ENCODE results near the gene PSMC3IP. TPM values are rescaled to one million over a fixed set of nuclear protein-coding genes. Genes with fewer than 3 reads are reported as not detected.
"Not testable (repeated sequence)": the region's sequence is repeated elsewhere in the genome, so short reads cannot be mapped to it uniquely, and the experiment has no call there.

PSMC3IP gene
- total RNA-seq, 4 donors from 2014 or later = 2.3 to 4.0 (median 3.6) TPM

DNA sequence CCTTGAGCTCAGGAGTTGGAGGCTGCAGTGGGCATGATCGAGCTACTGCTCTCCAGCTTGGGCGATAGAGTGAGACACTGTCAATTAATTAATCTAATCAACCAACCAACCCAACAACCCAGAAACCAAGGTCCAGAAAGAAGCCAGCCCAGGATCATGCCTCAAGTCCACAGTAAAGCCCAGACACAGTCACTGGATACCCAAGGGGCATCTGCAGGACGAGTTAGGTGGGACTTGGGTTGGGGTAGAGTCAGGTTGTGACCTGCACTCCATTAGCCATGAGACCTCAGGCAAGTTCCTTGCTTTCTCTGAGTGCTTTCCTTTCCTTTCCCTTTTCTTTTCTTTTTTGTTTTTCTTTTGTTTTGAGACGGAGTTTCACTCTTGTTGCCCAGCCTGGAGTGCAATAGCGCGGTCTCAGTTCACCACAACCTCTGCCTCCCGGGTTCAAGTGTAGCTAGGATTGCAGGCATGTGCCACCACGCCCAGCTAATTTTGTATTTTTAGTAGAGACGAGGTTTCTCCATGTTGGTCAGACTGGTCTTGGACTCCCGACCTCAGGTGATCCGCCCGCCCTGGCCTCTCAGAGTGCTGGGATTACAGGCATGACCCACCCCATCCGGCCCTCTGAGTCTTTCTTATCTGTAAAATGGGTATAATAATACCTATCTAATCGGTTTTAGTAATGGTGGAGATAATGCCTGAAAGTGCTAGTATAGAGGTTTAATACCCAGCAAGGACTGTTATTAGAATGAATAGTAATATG is 28.4 kb downstream of the PSMC3IP start:
- Histone ChIP-seq H3K27ac (no peak overlapping the region), H3K9me3 (no peaks in the 10 kb centered on the region), H3K27me3 (no peaks in the 10 kb centered on the region), H3K4me3 (no peak overlapping the region), H3K36me3 (peaks cover 5% of the 10 kb centered on the region), H3K4me1 (peaks cover 39% of the 10 kb centered on the region)
- no peak for TF ChIP-seq EP300 (IDR thresholded peaks at IDR 0.05)
- TF ChIP-seq, protein P1, sequence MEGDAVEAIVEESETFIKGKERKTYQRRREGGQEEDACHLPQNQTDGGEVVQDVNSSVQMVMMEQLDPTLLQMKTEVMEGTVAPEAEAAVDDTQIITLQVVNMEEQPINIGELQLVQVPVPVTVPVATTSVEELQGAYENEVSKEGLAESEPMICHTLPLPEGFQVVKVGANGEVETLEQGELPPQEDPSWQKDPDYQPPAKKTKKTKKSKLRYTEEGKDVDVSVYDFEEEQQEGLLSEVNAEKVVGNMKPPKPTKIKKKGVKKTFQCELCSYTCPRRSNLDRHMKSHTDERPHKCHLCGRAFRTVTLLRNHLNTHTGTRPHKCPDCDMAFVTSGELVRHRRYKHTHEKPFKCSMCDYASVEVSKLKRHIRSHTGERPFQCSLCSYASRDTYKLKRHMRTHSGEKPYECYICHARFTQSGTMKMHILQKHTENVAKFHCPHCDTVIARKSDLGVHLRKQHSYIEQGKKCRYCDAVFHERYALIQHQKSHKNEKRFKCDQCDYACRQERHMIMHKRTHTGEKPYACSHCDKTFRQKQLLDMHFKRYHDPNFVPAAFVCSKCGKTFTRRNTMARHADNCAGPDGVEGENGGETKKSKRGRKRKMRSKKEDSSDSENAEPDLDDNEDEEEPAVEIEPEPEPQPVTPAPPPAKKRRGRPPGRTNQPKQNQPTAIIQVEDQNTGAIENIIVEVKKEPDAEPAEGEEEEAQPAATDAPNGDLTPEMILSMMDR (IDR thresholded peaks at IDR 0.05) = no peak
- TF ChIP-seq POLR2A (IDR thresholded peaks at IDR 0.05) = no peak
- no peak for TF ChIP-seq POLR2AphosphoS5 (IDR thresholded peaks at IDR 0.05)
- 78% methylated on average over 14 of the region's 14 CpGs for WGBS
- DNase-seq (ENCODE audit: low spot score in 2 of 2) = no peak

DNA sequence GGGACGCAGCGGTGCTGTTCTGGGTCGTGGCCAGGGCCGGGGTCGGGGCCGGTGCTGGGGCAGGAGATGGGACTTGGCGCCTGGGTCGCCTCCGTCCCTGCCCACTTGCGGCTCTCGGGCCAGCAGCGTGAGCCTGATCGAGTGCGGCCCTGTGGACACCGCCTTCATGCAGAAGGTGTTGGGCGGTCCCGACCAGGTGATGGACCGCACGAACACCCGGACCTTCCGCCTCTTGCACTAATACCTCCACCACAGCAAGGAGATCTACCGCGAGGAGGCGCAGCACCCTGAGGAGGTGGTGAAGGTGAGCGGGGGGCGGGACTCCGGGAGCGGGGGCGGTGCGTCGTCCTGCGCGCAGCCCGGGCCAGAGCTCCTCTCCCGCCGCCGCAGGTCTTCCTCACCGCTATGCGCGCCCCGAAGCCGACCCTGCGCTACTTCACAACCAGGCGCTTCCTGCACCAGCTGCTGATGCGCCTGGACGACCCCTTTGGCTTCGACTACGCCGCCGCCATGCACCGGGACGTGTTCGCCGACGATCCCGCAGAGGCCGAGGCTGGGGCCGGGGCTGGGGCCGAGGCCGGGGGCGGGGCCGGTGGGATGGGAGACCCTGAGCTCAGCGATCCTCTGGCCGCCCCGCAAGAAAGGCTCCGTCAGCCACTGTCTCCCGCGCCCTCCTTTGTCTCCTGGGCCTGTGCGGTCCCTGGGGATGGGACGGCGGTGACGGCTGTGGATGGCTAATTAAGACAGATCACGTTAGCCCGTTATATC is 29.3 kb downstream of the PSMC3IP start:
- no peak overlapping the region for H3K27ac ChIP-seq
- no peaks in the 10 kb centered on the region for H3K9me3 ChIP-seq
- peaks cover 14% of the 10 kb centered on the region for H3K36me3 ChIP-seq
- WGBS = 27% methylated on average over 22 of the region's 74 CpGs
- no peak for DNase-seq (ENCODE audit: low spot score in 2 of 2)
- peaks cover 30% of the 10 kb centered on the region for H3K4me1 ChIP-seq
- no peaks in the 10 kb centered on the region for H3K27me3 ChIP-seq
- TF ChIP-seq POLR2AphosphoS5 (IDR thresholded peaks at IDR 0.05) (no peak), EP300 (IDR thresholded peaks at IDR 0.05) (no peak), POLR2A (IDR thresholded peaks at IDR 0.05) (no peak)
- TF ChIP-seq, protein P1 (IDR thresholded peaks at IDR 0.05) = peak in 1 of 2 donors; percentile 43
- H3K4me3 ChIP-seq = peak overlapping the region; percentile 48

DNA sequence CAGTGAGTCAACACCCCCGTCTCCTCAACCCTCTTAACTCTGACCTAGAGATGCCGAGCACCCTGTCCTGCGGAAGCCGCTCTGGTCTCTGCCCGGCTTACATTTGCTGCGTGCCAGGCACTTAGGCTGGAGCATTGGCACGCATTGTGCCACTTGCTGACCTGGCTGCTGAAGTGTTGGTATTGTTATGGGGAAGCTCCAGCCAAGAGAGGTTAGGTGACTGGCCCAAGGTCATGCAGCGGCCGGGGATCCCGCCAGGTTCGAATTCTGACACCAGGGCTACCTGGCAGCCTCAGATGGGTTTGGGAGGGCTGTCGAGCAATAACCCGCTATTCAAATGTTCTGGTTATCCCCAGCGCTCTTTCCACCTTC is 29.8 kb downstream of the PSMC3IP start:
- no peaks in the 10 kb centered on the region for H3K27me3 ChIP-seq
- 90% methylated on average over 7 of the region's 14 CpGs for WGBS
- H3K36me3 ChIP-seq = peaks cover 20% of the 10 kb centered on the region
- no peak for DNase-seq (ENCODE audit: low spot score in 2 of 2)
- TF ChIP-seq EP300 (IDR thresholded peaks at IDR 0.05) (no peak), POLR2AphosphoS5 (IDR thresholded peaks at IDR 0.05) (no peak), POLR2A (IDR thresholded peaks at IDR 0.05) (no peak)
- TF ChIP-seq, protein P1 (IDR thresholded peaks at IDR 0.05) = no peak
- H3K4me3 ChIP-seq = peak overlapping the region; percentile 48
- H3K9me3 ChIP-seq = no peaks in the 10 kb centered on the region
- H3K27ac ChIP-seq = no peak overlapping the region
- peaks cover 26% of the 10 kb centered on the region for H3K4me1 ChIP-seq

DNA sequence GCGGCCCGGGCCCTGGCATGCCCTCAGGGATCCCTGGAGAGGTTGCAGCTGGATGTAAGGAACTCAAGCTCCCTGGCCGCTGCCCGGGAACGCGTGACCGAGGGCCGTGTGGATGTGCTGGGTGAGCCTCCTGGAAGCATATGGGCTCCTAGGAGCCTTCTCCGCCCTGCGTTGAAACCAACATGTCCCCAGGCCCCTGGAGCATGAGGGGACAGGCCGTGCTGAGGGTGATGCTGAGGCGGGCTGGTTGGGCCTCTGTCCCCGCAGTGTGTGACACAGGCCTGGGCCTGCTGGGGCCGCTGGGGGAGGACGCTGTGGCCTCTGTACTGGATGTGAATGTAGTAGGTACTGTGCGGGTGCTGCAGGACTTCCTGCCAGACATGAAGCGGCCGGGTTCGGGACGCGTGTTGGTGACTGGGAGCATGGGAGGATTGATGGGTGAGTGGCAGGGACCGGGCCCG is 30.5 kb downstream of the PSMC3IP start:
- H3K27ac ChIP-seq = no peak overlapping the region
- 50% methylated on average over 11 of the region's 23 CpGs for WGBS
- TF ChIP-seq, protein P1 (IDR thresholded peaks at IDR 0.05) = no peak
- no peak for TF ChIP-seq EP300 (IDR thresholded peaks at IDR 0.05)
- TF ChIP-seq POLR2A (IDR thresholded peaks at IDR 0.05) = no peak
- no peak for TF ChIP-seq POLR2AphosphoS5 (IDR thresholded peaks at IDR 0.05)
- no peak overlapping the region for H3K4me3 ChIP-seq
- no peak for DNase-seq (ENCODE audit: low spot score in 2 of 2)
- H3K27me3 ChIP-seq = no peaks in the 10 kb centered on the region
- no peaks in the 10 kb centered on the region for H3K9me3 ChIP-seq
- H3K4me1 ChIP-seq = peaks cover 26% of the 10 kb centered on the region
- H3K36me3 ChIP-seq = peaks cover 26% of the 10 kb centered on the region

DNA sequence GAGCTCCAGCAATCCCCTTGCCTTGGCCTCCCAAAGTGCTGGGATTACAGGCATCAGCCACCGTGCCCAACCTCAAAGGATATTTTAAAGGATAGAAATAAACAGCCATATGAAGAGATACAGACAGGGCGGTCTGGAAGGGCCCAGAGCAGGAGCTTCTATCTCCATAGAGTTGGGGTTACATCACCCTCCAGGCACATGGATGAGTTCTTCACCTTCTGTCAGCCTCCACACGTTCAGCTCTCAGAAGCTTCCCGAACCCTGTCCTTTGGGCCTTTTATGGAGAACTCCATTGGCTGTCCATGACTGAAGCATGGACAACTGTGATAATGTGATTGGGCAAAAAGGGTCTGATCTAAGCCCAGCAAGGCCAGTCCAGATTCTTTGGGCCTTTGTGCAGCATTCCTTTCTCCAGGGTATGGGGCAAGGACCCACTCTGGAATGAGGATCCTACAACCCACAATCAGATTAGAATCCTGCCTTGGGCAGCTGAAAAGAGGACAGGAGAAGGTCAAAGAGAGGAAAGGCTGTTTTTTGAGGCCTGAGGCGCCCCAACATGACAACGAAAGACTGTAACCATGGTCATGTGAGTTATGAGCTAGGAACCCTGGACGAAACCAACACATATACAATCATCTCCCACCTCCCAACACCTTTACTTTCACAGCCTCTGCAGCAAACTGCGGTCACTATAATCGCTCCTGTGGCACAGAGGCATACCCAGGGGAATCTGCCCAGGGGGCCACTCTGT is 31.6 kb downstream of the PSMC3IP start:
- H3K9me3 ChIP-seq; H3K27ac ChIP-seq; DNase-seq (ENCODE audit: low spot score in 2 of 2); H3K4me3 ChIP-seq; H3K27me3 ChIP-seq: not testable (repeated sequence)
- WGBS = 84% methylated on average over 8 of the region's 9 CpGs
- H3K36me3 ChIP-seq = peaks cover 37% of the 10 kb centered on the region
- H3K4me1 ChIP-seq = peaks cover 26% of the 10 kb centered on the region

Measured in suprapubic skin (tissue), 4 donors.